Adrenal gland (tissue), 5 donors: ENCODE data around the gene NOP53.

Experiments used
- CTCF ChIP-seq, 6 experiments: fragments of 450-650 bp in 4 of 6; fragments of 200-600 bp in 2 of 6; sonication (generic) in 1 of 6; IDR thresholded peaks; 1 replicate in 5 of 6; 2 replicates in 1 of 6; pipeline versions ENCODE4 v1.5.1 to v1.8.0; 2016 to 2021; ENCODE audit warnings: antibody characterized with exemption in 6 of 6, mild to moderate bottlenecking in 2 of 6, moderate library complexity in 1 of 6
- POLR2A ChIP-seq, 2 donors: fragments of 450-650 bp; IDR thresholded peaks; one replicate each; pipeline ENCODE4 v1.6.1; 2017; ENCODE audit warnings: antibody characterized with exemption in 2 of 2, mild to moderate bottlenecking in 2 of 2, moderate library complexity in 1 of 2
- donor health status: DM: no; HTN: no; CAD: no.

DNA sequence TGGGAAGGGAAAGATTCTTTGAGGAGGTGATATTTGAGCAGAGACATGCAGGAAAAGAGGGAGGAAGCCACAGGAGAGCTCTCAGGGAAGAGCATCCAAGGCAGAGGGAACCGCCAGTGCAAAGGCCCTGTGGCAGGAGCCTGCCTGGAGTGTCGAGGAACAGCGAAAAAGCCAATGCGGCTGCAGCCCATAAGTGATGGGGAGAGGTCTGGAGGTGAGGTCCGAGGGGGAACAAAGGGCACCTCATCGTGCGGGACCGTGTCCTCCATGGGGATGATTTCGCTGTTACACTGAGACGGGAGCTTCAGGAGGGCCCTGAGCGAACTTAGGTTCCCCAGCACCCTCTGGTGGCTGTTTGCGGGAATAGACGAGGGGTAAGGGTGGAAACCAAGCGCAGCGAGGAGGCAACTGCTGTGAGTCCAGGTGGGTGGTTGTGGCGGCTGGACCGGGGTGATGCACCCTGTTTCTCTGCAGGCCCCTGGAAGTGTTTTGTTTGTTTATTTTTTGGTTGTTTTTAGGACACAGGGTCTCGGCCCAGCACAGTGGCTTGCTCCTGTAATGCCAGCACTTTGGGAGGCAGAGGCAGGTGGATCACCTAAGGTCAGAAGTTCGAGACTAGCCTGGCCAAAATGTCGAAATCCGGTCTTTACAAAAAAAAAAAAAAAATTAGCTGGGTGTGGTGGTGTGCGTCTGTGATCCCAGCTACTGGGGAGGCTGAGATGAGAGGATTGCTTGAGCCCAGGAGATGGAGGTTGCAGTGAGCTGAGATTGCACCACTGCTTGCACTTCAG lies 38.0 kb upstream of the NOP53 start:
- TF ChIP-seq CTCF (IDR thresholded peaks at IDR 0.05) (peak; percentile 67 to 89 (median 82)), POLR2A (IDR thresholded peaks at IDR 0.05) (no peak)
